Liver (tissue), 9 donors: ENCODE data around the gene KRTAP4-3. TPM values are rescaled to one million over a fixed set of nuclear protein-coding genes. Genes with fewer than 3 reads are reported as not detected.

Source experiments
- DNase-seq: peaks from one replicate; pipeline ENCODE4 v3.0.0-alpha.2; 2017; ENCODE audit warnings: low spot score
- H3K27ac ChIP-seq, 2 donors: one replicate each; pipeline ENCODE4 v1.7.0; 2013; ENCODE audit warnings: inconsistent platforms in 2 of 2, low read length in 2 of 2, control low read depth in 1 of 2, low read depth in 1 of 2, mild to moderate bottlenecking in 1 of 2
- H3K27me3 ChIP-seq, 4 donors: one replicate each; pipeline versions ENCODE4 v1.6.1 to v1.7.0; 2013; ENCODE audit warnings: low read length in 3 of 4, inconsistent platforms in 1 of 4, mild to moderate bottlenecking in 1 of 4, moderate library complexity in 1 of 4; ENCODE audit not compliant: control insufficient read depth in 4 of 4, insufficient read depth in 4 of 4
- H3K36me3 ChIP-seq, 4 donors: one replicate each; pipeline versions ENCODE4 v1.6.1 to v1.7.0; 2013; ENCODE audit warnings: low read length in 3 of 4, mild to moderate bottlenecking in 3 of 4, low read depth in 1 of 4, moderate library complexity in 1 of 4; ENCODE audit not compliant: control insufficient read depth in 4 of 4, insufficient read depth in 3 of 4
- H3K4me1 ChIP-seq, 4 donors: one replicate each; pipeline versions ENCODE4 v1.6.1 to v1.7.0; 2013; ENCODE audit warnings: low read length in 3 of 4, mild to moderate bottlenecking in 3 of 4, moderate library complexity in 1 of 4; ENCODE audit not compliant: control insufficient read depth in 4 of 4, insufficient read depth in 4 of 4
- H3K4me3 ChIP-seq, 3 donors: one replicate each; pipeline versions ENCODE4 v1.6.1 to v1.7.0; 2013; ENCODE audit warnings: low read length in 3 of 3, control low read depth in 1 of 3, low read depth in 1 of 3, mild to moderate bottlenecking in 1 of 3
- H3K9ac ChIP-seq, 2 donors: one replicate each; pipeline ENCODE4 v1.7.0; 2013; ENCODE audit warnings: low read length in 2 of 2, mild to moderate bottlenecking in 2 of 2, moderate library complexity in 2 of 2, control low read depth in 1 of 2, low read depth in 1 of 2
- H3K9me3 ChIP-seq, 4 donors: one replicate each; pipeline versions ENCODE4 v1.6.1 to v1.7.0; 2013; ENCODE audit warnings: low read length in 3 of 4; ENCODE audit not compliant: control insufficient read depth in 4 of 4
- FOXA1 ChIP-seq: IDR thresholded peaks from 2 replicates; pipeline ENCODE4 v1.6.1; 2016; ENCODE audit warnings: antibody characterized with exemption
- GABPA ChIP-seq, 2 donors: IDR thresholded peaks in 1 of 2; conservative IDR thresholded peaks in 1 of 2; 2 replicates each; pipeline ENCODE4 v1.6.1; 2016; ENCODE audit warnings: antibody characterized with exemption in 2 of 2, mild to moderate bottlenecking in 1 of 2, moderate library complexity in 1 of 2
- HNF4G ChIP-seq: IDR thresholded peaks from 2 replicates; pipeline ENCODE4 v1.6.1; 2016; ENCODE audit warnings: antibody characterized with exemption
- JUND ChIP-seq, 2 donors: IDR thresholded peaks; 2 replicates each; pipeline ENCODE4 v1.6.1; 2016; ENCODE audit warnings: antibody characterized with exemption in 2 of 2
- NR2F2 ChIP-seq: IDR thresholded peaks from 2 replicates; pipeline ENCODE4 v1.6.1; 2016; ENCODE audit warnings: antibody characterized with exemption
- RAD21 ChIP-seq, 2 donors: IDR thresholded peaks; 2 replicates each; pipeline ENCODE4 v1.6.1; 2016; ENCODE audit warnings: antibody characterized with exemption in 2 of 2, mild to moderate bottlenecking in 2 of 2
- RXRA ChIP-seq, 2 donors: IDR thresholded peaks; 2 replicates each; pipeline ENCODE4 v1.6.1; 2017 to 2018; ENCODE audit warnings: antibody characterized with exemption in 2 of 2, mild to moderate bottlenecking in 1 of 2
- SP1 ChIP-seq: IDR thresholded peaks from 2 replicates; pipeline ENCODE4 v1.6.1; 2018; ENCODE audit warnings: antibody characterized with exemption, mild to moderate bottlenecking
- TAF1 ChIP-seq: conservative IDR thresholded peaks from 2 replicates; pipeline ENCODE4 v1.6.1; 2016; ENCODE audit warnings: antibody characterized with exemption, mild to moderate bottlenecking
- YY1 ChIP-seq: IDR thresholded peaks from 2 replicates; pipeline ENCODE4 v1.6.1; 2016; ENCODE audit warnings: antibody characterized with exemption, mild to moderate bottlenecking
- WGBS: extraction: QIAGEN DNeasy Blood & Tissue Kit; methylation state at CpG from one replicate; pipeline ENCODE4 v1.1.7; 2013; 5-methylcytosine and 5-hydroxymethylcytosine counted together
- polyA plus RNA-seq, 2 donors: library from polyadenylated mRNA; stranded (reverse) in 1 of 2; unstranded in 1 of 2; fragments of 200-250 nt in 1 of 2; fragments of >200 nt in 1 of 2; fragmentation: Nextera tagmentation in 1 of 2; extraction: Ambion mirVana in 1 of 2; gene quantifications; one replicate each; pipeline versions ENCODE4 v1.2.1 to v1.2.3, GENCODE V29; 2013 to 2015
- total RNA-seq, 2 donors: library from RNA; depleted of rRNA; stranded (reverse); fragments of >200 nt; gene quantifications; one replicate each; pipeline ENCODE4 v1.2.3, GENCODE V29; 2014
- TF ChIP-seq, protein P1 (sequence below): fragments of 150-350 bp; IDR thresholded peaks from 2 replicates; pipeline ENCODE4 v1.5.1; 2017; ENCODE audit warnings: improper control_type of control experiment, low read depth, low read length; ENCODE audit not compliant: missing input control
- TF ChIP-seq, protein P2 (sequence below): IDR thresholded peaks from 2 replicates; pipeline ENCODE4 v1.6.1; 2016; ENCODE audit warnings: antibody characterized with exemption, mild to moderate bottlenecking
- TF ChIP-seq, protein P3 (sequence below): IDR thresholded peaks from 2 replicates; pipeline ENCODE4 v1.6.1; 2016; ENCODE audit warnings: antibody characterized with exemption
- donor health status: healthy.
- donor health status: healthy.
- donor health status: healthy.
- donor health status: healthy.
- donor health status: healthy.

KRTAP4-3 gene
- total and polyA plus RNA-seq, 4 donors: not detected

DNA sequence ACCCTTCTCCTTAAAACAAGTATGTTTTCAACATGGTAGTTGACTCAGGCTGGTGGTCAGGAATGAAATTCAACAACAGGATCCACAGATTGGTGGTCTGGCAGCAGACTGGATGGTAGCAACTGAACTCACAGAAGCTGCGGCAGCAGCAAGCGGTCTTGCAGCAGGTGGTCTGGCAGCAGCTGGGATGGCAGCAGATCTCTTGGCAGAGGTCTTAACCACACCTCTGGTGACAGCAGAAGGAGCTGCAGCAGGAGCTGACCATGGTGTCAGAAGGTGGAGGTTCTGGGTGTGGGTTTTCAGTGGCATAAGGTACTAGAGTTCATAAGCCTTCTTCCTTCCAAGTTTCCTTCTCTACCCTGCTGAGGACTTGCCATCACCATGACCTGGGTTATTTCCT, 18.9 kb upstream of the KRTAP4-3 start:
- no peak overlapping the region for H3K27ac ChIP-seq
- H3K36me3 ChIP-seq: no peaks in the 10 kb centered on the region
- WGBS: 85% methylated on average over 2 of the region's 2 CpGs
- H3K4me1 ChIP-seq: no peaks in the 10 kb centered on the region
- no peaks in the 10 kb centered on the region for H3K9me3 ChIP-seq
- peaks cover 0 to 12% (median 0%) of the 10 kb centered on the region in 4 donors for H3K27me3 ChIP-seq
- H3K9ac ChIP-seq: no peak overlapping the region
- no peak for DNase-seq
- TF ChIP-seq TAF1: no peak
- no peak for TF ChIP-seq SP1
- no peak overlapping the region for H3K4me3 ChIP-seq

DNA sequence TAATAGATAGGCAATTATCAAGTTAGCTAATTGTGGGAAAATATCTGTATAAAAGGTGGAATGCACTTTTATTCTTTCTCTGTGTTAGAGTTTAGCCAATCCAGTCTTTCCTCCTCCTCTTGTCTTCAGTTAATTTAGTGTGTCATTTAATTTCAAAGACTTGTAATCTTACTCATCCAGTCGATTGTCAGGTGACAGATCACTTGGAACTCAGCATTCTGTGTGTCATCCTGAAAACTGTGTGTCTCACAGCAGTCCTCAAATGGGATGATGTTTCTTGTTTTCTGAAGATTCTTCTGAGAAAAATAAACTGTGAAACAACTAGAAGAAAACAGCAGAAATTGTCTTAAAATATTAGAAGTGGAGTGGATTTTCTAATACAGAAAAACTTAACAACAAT, 17.0 kb upstream of the KRTAP4-3 start:
- WGBS: 48% methylated on average over 1 of the region's 1 CpG
- Histone ChIP-seq H3K27ac (no peak overlapping the region), H3K9me3 (no peaks in the 10 kb centered on the region), H3K4me3 (no peak overlapping the region), H3K27me3 (peaks cover 0 to 12% (median 0%) of the 10 kb centered on the region in 4 donors), H3K36me3 (no peaks in the 10 kb centered on the region), H3K9ac (no peak overlapping the region), H3K4me1 (no peaks in the 10 kb centered on the region)
- no peak for TF ChIP-seq YY1
- no peak for TF ChIP-seq RXRA (IDR thresholded peaks at IDR 0.05)
- TF ChIP-seq FOXA1: no peak
- no peak for TF ChIP-seq SP1
- TF ChIP-seq, protein P1, sequence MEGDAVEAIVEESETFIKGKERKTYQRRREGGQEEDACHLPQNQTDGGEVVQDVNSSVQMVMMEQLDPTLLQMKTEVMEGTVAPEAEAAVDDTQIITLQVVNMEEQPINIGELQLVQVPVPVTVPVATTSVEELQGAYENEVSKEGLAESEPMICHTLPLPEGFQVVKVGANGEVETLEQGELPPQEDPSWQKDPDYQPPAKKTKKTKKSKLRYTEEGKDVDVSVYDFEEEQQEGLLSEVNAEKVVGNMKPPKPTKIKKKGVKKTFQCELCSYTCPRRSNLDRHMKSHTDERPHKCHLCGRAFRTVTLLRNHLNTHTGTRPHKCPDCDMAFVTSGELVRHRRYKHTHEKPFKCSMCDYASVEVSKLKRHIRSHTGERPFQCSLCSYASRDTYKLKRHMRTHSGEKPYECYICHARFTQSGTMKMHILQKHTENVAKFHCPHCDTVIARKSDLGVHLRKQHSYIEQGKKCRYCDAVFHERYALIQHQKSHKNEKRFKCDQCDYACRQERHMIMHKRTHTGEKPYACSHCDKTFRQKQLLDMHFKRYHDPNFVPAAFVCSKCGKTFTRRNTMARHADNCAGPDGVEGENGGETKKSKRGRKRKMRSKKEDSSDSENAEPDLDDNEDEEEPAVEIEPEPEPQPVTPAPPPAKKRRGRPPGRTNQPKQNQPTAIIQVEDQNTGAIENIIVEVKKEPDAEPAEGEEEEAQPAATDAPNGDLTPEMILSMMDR: no peak
- no peak for TF ChIP-seq NR2F2
- TF ChIP-seq, protein P2, sequence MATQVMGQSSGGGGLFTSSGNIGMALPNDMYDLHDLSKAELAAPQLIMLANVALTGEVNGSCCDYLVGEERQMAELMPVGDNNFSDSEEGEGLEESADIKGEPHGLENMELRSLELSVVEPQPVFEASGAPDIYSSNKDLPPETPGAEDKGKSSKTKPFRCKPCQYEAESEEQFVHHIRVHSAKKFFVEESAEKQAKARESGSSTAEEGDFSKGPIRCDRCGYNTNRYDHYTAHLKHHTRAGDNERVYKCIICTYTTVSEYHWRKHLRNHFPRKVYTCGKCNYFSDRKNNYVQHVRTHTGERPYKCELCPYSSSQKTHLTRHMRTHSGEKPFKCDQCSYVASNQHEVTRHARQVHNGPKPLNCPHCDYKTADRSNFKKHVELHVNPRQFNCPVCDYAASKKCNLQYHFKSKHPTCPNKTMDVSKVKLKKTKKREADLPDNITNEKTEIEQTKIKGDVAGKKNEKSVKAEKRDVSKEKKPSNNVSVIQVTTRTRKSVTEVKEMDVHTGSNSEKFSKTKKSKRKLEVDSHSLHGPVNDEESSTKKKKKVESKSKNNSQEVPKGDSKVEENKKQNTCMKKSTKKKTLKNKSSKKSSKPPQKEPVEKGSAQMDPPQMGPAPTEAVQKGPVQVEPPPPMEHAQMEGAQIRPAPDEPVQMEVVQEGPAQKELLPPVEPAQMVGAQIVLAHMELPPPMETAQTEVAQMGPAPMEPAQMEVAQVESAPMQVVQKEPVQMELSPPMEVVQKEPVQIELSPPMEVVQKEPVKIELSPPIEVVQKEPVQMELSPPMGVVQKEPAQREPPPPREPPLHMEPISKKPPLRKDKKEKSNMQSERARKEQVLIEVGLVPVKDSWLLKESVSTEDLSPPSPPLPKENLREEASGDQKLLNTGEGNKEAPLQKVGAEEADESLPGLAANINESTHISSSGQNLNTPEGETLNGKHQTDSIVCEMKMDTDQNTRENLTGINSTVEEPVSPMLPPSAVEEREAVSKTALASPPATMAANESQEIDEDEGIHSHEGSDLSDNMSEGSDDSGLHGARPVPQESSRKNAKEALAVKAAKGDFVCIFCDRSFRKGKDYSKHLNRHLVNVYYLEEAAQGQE: no peak
- TF ChIP-seq JUND (IDR thresholded peaks at IDR 0.05): no peak
- TF ChIP-seq RAD21 (IDR thresholded peaks at IDR 0.05): no peak
- TF ChIP-seq, protein P3, sequence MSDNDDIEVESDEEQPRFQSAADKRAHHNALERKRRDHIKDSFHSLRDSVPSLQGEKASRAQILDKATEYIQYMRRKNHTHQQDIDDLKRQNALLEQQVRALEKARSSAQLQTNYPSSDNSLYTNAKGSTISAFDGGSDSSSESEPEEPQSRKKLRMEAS: no peak
- no peak for TF ChIP-seq TAF1
- DNase-seq: no peak

DNA sequence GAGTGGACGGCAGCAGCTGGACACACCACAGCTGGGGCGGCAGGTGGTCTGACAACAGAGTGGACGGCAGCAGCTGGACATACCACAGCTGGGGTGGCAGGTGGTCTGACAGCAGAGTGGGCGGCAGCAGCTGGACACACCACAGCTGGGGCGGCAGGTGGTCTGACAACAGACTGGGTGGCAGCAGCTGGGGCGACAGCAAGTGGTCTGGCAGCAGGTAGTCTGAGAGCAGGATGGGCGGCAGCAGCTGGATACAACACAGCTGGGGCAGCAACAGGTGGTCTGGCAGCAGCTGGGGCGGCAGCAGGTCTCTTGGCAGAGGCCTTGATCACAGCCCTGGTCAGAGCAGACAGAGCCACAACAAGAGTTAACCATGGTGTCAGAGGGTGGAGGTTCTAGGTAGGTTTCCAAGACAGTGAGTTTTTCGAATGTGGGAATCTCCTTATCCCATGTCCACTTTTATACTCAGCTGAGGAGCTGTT, 16.5 kb upstream of the KRTAP4-3 start, which contains the start of gene KRTAP4-1:
Gene KRTAP4-1, minus strand, starts transcription at position 432 of the 482 bp plus-strand sequence. Its CDS starts 57 bp downstream, at position 375.
- peaks cover 0 to 12% (median 0%) of the 10 kb centered on the region in 4 donors for H3K27me3 ChIP-seq
- 70% methylated on average over 9 of the region's 9 CpGs for WGBS
- TF ChIP-seq GABPA (IDR thresholded peaks at IDR 0.05 in 1 of 2, conservative IDR thresholded peaks at IDR 0.05 in 1 of 2): no peak
- no peak for TF ChIP-seq NR2F2
- TF ChIP-seq HNF4G: no peak
- no peaks in the 10 kb centered on the region for H3K4me1 ChIP-seq
- no peak within 1 kb of the TSS for H3K27ac ChIP-seq
- no peaks in the 10 kb centered on the region for H3K36me3 ChIP-seq
- no peak within 1 kb of the TSS for H3K4me3 ChIP-seq
- no peak for DNase-seq
- no peaks in the 10 kb centered on the region for H3K9me3 ChIP-seq
- no peak within 1 kb of the TSS for H3K9ac ChIP-seq
